HG02973 (cell line): ENCODE results near the gene MBNL3.
"Not testable (repeated sequence)": the region's sequence is repeated elsewhere in the genome, so short reads cannot be mapped to it uniquely, and the experiment has no call there.

ENCODE experiments used
- ATAC-seq: cut with Tn5 transposase; IDR thresholded peaks from one replicate; pipeline ENCODE4 v1.9.1; 2021; ENCODE audit warnings: moderate library complexity; ENCODE audit not compliant: unreplicated experiment

The MBNL3 gene

GRCh38 chrX:132384301-132384700 lies 104.5 kb downstream of the MBNL3 start:
- ATAC-seq, result no peak

DNA sequence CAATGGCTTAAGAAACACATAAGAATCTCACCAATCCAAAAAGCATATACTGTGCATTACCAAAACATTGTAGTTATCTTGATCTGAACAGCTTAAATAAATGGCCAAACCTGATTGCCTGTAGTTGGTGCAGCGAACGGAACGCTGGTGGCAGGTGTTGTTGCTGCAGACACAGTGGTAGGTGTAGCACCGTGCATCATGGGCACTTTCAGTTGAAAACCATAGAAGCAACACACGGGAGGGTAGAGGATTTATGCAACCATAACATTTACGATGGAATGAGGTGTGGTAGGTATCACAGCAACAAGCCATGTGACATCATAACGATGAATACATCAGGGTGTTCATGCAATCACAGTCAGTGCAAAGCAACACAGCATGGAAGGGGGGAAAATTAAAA lies 106.8 kb downstream of the MBNL3 start:
- no peak for ATAC-seq

DNA sequence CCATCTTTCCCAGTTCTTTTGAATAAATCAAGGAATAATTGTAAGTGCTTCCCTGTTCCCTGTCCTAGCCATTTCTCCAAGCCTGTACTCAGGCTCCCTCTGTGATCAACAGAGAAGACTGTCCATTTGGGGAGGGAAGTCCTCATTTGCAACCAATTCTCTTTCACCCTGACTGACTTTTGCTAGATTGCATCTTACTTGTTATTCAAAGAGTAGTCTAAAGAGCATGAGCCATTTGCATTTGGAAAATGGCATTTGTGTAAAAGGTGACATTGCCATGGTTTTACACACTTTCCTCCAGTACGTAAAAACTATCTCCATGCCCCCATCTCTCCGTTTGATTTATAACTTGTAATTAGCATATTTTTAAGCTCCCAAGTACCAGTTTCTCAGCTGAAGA lies 110.6 kb downstream of the MBNL3 start:
- no peak for ATAC-seq

DNA sequence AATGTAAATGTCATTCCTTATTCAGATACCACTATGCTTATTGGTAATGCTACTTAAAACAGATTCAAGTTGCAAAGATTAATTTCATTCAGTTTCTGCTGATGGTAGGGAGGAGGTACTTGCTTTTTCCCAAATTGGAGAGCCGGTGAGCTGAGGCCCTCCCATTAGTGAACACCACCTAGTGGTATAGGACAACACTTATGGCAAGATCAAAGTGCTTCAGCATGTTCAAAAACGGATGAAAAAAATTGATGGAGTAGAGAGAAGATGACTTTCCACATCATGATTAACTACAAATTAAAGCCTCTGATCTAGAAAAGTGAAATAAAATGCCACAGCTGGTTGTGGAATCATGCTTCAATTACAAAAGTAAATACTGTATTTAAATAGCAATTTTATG lies 112.9 kb downstream of the MBNL3 start:
- ATAC-seq, result no peak

GRCh38 chrX:132373610-132374009 lies 115.2 kb downstream of the MBNL3 start:
- ATAC-seq, result no peak

DNA sequence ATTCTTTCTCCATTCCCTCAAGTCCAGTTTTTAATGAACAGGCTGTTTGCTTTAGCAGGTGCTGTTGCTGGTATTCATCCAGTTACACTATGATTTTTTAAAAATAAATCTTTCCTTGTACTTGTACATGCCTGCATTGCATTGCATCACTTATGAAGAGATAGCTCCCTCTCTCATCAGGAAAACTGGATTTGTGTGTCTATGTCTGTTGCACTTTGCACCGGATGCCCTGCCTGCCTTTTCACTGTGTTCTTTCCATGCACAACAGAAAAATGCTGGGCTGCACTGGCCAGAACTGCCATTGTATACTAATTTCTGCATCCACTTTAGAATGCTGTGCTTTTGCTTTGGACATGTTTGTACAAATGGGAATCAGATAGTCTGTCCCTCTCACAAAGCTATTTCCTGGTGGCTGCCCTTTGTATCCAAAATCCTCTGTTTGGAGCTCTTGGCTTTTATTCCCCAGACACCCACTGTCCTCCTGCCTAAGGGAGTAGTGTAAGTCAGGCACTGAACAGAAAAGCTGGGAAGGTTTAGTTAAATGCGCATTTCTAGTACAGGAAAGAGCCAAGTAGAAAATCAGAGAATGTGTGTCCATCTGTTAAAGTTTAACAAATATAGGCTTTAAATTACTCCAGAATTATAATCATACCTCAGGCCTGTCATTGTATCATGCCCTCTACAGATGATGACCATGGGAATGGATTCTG lies 119.1 kb downstream of the MBNL3 start:
- ATAC-seq, result no peak

DNA sequence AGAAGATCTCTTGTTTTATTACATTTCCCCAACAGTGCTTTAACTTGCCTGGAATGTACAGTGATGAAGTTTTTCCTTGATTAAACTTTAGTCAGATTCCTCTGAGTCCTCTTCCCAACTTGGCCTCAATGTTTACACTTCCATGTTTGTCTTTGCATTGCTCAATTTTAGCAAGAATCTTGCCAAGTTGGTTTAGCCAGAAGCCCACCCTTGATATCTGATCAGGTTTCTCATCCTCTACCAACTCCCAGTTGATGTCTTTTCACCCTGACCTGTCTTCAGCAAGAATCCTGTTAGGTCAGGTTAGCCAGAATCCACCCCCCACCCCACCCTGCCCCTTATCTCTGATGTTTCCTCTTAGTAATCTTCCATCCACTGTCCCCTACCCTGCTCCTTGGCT lies 120.9 kb downstream of the MBNL3 start:
- ATAC-seq, result no peak

DNA sequence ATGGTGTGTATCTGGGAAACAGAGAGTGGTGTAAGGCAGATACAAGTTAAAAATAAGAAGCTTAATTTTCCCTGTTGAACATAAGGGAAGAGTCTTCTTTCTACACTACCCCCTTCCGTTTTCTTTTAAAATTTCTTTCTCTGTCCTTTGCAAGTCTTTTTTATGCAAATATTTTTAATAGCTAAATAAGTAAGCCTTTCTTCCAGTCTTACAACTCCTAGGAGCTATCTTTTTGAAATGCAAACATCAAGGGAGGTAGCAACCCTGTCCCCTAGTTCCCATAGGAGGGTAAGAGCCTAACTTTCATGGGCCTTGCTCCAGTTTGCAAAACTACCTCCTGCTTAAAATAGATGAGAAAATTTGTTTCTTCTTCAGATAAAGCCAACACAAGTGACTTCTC lies 121.5 kb downstream of the MBNL3 start:
- ATAC-seq, result no peak

DNA sequence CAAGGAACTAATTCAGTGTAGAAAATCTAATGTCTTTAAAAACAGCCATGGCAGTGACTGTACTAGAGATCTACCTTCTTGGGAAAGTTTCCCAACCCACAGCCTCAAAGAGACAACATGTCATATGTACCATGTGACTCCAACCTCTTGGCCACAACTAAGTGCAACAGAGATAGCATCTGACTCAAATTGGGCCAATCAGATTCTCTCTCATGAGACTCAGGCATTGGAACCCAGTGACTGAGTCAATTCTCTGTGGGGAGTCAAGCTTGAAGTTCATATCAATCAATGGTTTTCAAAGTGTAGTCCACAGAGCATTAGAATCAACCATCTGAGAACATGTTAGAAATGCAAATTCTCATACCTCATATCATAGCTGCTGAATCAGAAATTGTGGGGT lies 123.3 kb downstream of the MBNL3 start:
- no peak for ATAC-seq

DNA sequence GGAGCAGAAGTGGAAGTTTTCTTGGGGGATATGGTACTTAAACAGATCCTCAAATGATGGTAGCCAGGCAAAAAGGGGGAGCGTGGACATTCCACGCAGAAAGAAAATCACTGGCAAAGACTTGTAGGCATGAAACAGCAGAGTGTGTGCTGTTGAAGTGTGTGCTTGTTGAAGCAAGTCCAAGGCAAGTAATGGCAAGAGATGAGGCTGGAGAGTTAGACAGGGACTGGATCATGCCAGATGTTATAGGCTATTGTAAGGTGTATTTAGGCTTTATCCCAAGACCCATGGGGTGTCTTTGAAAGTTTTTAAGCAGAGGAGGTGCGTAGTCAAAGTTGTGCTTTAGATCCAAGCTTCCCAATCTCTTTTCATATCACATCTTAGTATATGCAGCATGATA lies 124.5 kb downstream of the MBNL3 start:
- ATAC-seq, result no peak

DNA sequence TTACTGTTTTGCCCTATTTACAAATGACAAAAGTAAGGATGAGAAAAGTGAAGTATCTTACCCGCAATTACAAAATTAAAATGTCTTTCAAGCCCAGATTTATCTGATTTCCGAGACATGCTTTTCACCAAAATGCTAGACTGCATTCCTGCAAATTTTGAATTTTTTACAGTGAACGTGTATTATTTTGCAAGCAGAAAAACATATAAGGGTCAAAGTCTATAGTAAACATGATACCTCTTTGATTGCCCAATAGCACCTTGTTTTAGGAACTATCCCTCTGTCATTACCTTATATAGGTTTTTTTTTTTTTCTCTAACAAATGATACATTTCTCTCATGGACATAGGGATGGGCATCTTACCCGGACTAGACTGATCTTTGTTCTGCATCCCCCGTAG lies 135.4 kb downstream of the MBNL3 start:
- ATAC-seq, result no peak

GRCh38 chrX:132336172-132336571 lies 152.7 kb downstream of the MBNL3 start:
- no peak for ATAC-seq

DNA sequence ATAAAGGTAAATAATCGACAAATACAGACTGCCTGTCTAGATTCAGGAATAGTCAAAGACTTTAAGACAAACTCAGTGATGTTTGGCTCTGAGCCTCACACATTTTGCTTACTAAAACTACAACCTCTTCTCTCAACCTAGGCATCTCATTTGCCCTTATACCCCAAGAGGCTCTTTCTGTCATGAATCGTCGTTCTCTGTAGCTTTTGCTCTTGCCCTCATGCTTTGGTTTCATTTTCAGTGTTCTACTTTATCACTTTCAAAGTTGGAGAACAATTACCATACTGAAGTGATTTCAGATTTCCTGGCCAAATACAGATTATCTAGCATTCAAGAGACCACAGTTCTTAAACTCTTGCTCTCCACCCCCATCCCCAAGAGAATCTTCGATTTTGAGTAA lies 155.5 kb downstream of the MBNL3 start:
- no peak for ATAC-seq

GRCh38 chrX:132331532-132331931 lies 157.3 kb downstream of the MBNL3 start:
- ATAC-seq, result no peak

DNA sequence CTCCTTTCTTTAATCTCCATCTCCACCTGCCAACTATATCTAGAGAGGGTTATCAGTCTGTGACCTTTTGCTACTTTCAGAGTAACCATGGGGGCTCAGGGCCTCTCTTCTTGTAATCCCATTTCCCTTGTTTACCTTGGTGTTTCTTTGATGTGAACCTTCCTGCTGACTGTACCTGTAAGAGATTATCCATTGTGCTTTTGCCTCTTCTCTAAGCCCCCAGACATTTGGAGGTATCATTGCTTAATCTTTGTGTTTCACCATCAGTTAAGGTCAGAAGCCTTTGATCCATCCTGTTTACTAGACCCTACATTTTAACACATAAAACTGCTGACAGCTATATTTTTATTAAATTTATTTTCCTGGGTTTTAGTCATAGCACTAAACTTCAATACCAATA lies 157.8 kb downstream of the MBNL3 start:
- no peak for ATAC-seq

DNA sequence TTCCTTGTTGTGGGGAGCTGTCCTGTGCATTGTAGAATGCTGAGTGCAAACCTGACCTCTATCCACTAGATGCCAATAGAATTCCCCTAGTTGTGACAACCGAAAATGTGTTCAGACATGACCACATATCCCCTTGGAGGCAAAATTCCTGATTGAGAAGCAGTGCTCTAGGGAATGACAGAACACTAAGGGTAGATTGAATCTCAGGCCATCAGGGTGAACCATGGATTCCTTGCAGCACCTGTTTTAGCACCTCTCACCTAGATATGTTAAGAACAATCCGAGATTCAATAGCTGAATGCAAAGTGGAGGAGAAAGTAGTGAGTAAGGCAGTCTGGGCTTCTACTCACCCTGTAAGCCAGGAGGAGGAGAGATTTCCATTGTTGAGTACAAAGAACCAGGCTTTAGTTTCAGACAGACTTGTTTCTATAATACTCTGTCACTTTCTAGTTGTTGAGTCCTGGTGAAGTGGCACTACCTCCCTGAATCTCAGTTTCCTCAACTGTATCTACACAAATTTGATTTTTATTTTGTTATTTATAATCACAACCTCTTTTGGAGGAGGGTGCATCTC lies 158.6 kb downstream of the MBNL3 start:
- ATAC-seq, result no peak

- not testable (repeated sequence) for ATAC-seq
Measured at GRCh38 chrX:132326960-132327359, 161.9 kb downstream of the MBNL3 start.
